Measurements from ENCODE around the gene ASMT. TPM values are rescaled to one million over a fixed set of nuclear protein-coding genes. Genes with fewer than 3 reads are reported as not detected.
A peak's percentile ranks its signal among the peaks of the same experiment; 100 is the strongest.

ASMT gene
- total RNA-seq, 4 donors from 2014 or later, result not detected

GRCh38 chrX:1658071-1658491, 43.2 kb downstream of the ASMT start:
- no peak overlapping the region for H3K4me3 ChIP-seq (ENCODE audit: low read depth, poor library complexity, severe bottlenecking)
- 12 to 20% methylated on average over 14 of the region's 14 CpGs for WGBS, 2 donors
- no peak for TF ChIP-seq CTCF (IDR thresholded peaks at IDR 0.05)
- TF ChIP-seq POLR2A (IDR thresholded peaks at IDR 0.05), result no peak
- intact Hi-C loops (cut with DNase I; ENCODE audit: low total_unique reads), result no loop called here
- peak in 1 of 2 donors; percentile 70 for DNase-seq (ENCODE audit: low spot score in 2 of 2)

DNA sequence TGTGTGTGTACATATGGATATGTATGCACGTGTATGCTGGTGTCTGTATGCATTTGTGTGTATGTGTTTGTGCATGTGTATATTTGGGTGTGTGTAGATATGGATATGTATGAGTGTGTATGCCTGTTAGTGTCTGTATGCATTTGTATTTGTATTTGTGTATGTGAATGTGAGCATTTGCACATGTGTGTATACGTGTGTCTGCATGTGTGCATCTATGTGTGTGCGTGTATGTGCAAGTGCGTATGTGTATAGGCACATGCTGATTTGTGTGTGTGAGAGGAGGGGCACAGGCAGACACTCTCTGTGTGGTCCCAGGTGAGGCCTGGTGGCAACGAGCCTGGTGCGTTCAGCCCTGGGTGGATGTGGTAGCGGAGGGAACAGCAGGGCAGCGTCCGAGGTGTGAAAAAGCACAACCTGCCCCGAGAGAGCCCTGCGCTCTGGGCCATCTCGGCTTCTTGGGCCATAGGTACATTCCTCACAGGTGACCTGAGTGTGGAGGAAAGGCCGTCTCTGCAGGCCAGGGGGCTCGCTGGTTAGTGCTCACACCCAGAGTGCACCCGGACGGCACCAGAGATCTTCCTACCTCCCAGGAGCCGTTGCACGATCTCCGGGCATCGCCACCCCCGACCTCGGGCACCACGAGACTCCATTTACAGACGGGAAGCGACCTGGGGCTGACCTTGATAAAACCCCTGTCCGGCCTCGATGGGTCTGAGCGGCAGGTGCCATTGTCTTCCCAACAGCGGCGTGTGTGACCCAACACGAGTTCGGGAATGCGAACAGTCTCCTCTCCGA, 45.0 kb downstream of the ASMT start:
- DNase-seq (ENCODE audit: low spot score in 2 of 2), result peak in 1 of 2 donors; percentile 80
- intact Hi-C loops (cut with DNase I; ENCODE audit: low total_unique reads), result no loop called here
- 92 to 93% methylated on average over 34 of the region's 34 CpGs for WGBS, 2 donors
- H3K4me3 ChIP-seq (ENCODE audit: low read depth, poor library complexity, severe bottlenecking), result no peak overlapping the region
- no peak for TF ChIP-seq CTCF (IDR thresholded peaks at IDR 0.05)
- TF ChIP-seq POLR2A (IDR thresholded peaks at IDR 0.05), result no peak

GRCh38 chrX:1661048-1661921, 46.4 kb downstream of the ASMT start:
- H3K4me3 ChIP-seq (ENCODE audit: low read depth, poor library complexity, severe bottlenecking), result no peak overlapping the region
- DNase-seq (ENCODE audit: low spot score in 2 of 2), result peak in 1 of 2 donors; percentile 29
- intact Hi-C loops (cut with DNase I; ENCODE audit: low total_unique reads), result no loop called here
- no peak for TF ChIP-seq CTCF (IDR thresholded peaks at IDR 0.05)
- TF ChIP-seq POLR2A (IDR thresholded peaks at IDR 0.05), result no peak
- WGBS, 2 donors, result 65 to 81% methylated on average over 11 to 16 of the region's 16 CpGs

DNA sequence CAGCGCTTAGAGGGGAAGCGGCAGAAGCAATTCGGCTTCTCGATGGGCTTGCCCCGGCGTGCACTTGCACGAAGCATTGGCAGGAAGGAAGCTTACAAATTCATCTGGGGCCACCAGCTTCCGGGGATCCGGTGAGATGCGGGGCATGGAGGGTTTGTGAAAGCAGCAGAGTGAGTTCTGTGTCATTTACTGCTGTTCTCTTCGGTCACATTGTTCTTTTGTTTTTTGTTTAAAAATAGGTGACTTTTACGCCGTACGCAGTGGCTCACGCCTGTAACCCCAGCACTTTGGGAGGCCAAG, 47.0 kb downstream of the ASMT start:
- H3K4me3 ChIP-seq (ENCODE audit: low read depth, poor library complexity, severe bottlenecking), result no peak overlapping the region
- intact Hi-C loops (cut with DNase I; ENCODE audit: low total_unique reads), result no loop called here
- 71% methylated on average over 15 of the region's 15 CpGs for WGBS, 2 donors
- TF ChIP-seq POLR2A (IDR thresholded peaks at IDR 0.05), result no peak
- TF ChIP-seq CTCF (IDR thresholded peaks at IDR 0.05), result no peak
- peak in 1 of 2 donors; percentile 75 for DNase-seq (ENCODE audit: low spot score in 2 of 2)

GRCh38 chrX:1667566-1667965, 52.7 kb downstream of the ASMT start:
- TF ChIP-seq CTCF (IDR thresholded peaks at IDR 0.05) (no peak), POLR2A (IDR thresholded peaks at IDR 0.05) (no peak)
- WGBS, 2 donors, result 74 to 75% methylated on average over 6 of the region's 6 CpGs
- no peak overlapping the region for H3K4me3 ChIP-seq (ENCODE audit: low read depth, poor library complexity, severe bottlenecking)
- intact Hi-C loops (cut with DNase I; ENCODE audit: low total_unique reads), result no loop called here
- DNase-seq (ENCODE audit: low spot score in 2 of 2), result peak in 1 of 2 donors; percentile 18

All from lower leg skin (tissue), 4 donors.